PC-9 (cell line): ENCODE results near the gene CHMP4B. TPM values are rescaled to one million over a fixed set of nuclear protein-coding genes. Genes with fewer than 3 reads are reported as not detected.

Experiments used
- BruUV-seq: library from RNA; stranded (reverse); fragments of 400-500 nt; replicated peaks from 2 replicates; lab custom pipeline; 2021; lab: Mats Ljungman, UMichigan
- CTCF ChIA-PET: fragments of 300-600 bp; sonication (Branson Sonifier 250); formaldehyde crosslinking; loops from one replicate; lab custom pipeline; 2022; ENCODE audit warnings: antibody characterized with exemption; lab: Charles Lee
- POLR2A ChIA-PET: fragments of 300-600 bp; sonication (Branson Sonifier 250); formaldehyde crosslinking; loops from one replicate; lab custom pipeline; 2022; ENCODE audit warnings: antibody characterized with exemption; ENCODE audit not compliant: unreplicated experiment; lab: Charles Lee
- DNase-seq, 2 experiments: peaks; one replicate each; pipeline versions ENCODE4 v3.0.0 to v3.0.0-alpha.2; 2015 to 2022; ENCODE audit warnings: mixed read lengths in 1 of 2
- H2AFZ ChIP-seq: fragments of 200-600 bp; sonication (generic); 2 replicates; pipeline ENCODE4 v1.8.1; 2017; ENCODE audit warnings: antibody characterized with exemption
- H3F3A ChIP-seq: fragments of 200-600 bp; sonication (generic); 2 replicates; pipeline ENCODE4 v1.8.1; 2017; ENCODE audit warnings: antibody characterized with exemption, mild to moderate bottlenecking, low read depth; ENCODE audit not compliant: insufficient read depth
- H3K27ac ChIP-seq: fragments of 200-600 bp; sonication (generic); 2 replicates; pipeline ENCODE4 v1.6.1; 2016; ENCODE audit warnings: mixed run types
- H3K27me3 ChIP-seq: fragments of 200-600 bp; sonication (generic); 2 replicates; pipeline ENCODE4 v1.6.1; 2016; ENCODE audit warnings: low read depth, mixed run types; ENCODE audit not compliant: insufficient read depth
- H3K36me3 ChIP-seq: fragments of 200-600 bp; sonication (generic); 2 replicates; pipeline ENCODE4 v1.6.1; 2016; ENCODE audit warnings: low read depth, mixed run types
- H3K4me1 ChIP-seq: fragments of 200-600 bp; sonication (generic); replicated peaks from 2 replicates; pipeline ENCODE4 v1.6.1; 2016; ENCODE audit warnings: mixed run types; ENCODE audit not compliant: insufficient read depth
- H3K4me2 ChIP-seq: fragments of 200-600 bp; sonication (generic); 2 replicates; pipeline ENCODE4 v1.6.1; 2017; ENCODE audit warnings: mixed run types
- H3K4me3 ChIP-seq: fragments of 200-600 bp; sonication (generic); 2 replicates; pipeline ENCODE4 v1.6.1; 2016; ENCODE audit warnings: mixed run types
- H3K79me2 ChIP-seq: fragments of 200-600 bp; sonication (generic); 2 replicates; pipeline ENCODE4 v1.6.1; 2017; ENCODE audit warnings: low read depth, mixed run types
- H3K9me2 ChIP-seq: fragments of 200-600 bp; sonication (generic); 2 replicates; pipeline ENCODE4 v1.8.1; 2017; ENCODE audit warnings: mild to moderate bottlenecking; ENCODE audit not compliant: insufficient read depth
- H3K9me3 ChIP-seq: fragments of 200-600 bp; sonication (generic); 2 replicates; pipeline ENCODE4 v1.8.1; 2016; ENCODE audit warnings: low read depth; ENCODE audit not compliant: insufficient read depth
- H4K20me1 ChIP-seq: fragments of 200-600 bp; sonication (generic); 2 replicates; pipeline ENCODE4 v1.8.1; 2017; ENCODE audit not compliant: insufficient read depth
- EZH2 ChIP-seq: fragments of 200-600 bp; sonication (generic); IDR thresholded peaks from 2 replicates; pipeline ENCODE4 v1.8.0; 2017; ENCODE audit warnings: antibody characterized with exemption, low read depth
- intact Hi-C: fragments of 100-400 bp; cut with micrococcal nuclease; formaldehyde crosslinking; loops from one replicate; pipeline ENCODE4 v1.10.0; 2022; ENCODE audit not compliant: unreplicated experiment
- total RNA-seq: library from RNA; stranded (reverse); gene quantifications from 2 replicates; pipeline ENCODE4 v1.2.3, GENCODE V29; 2021
- TF ChIP-seq, protein P1 (sequence below): fragments of 200-600 bp; sonication (generic); conservative IDR thresholded peaks from 2 replicates; pipeline ENCODE4 v1.6.1; 2017; ENCODE audit warnings: mixed run types, antibody characterized with exemption, mild to moderate bottlenecking, moderate library complexity

Gene CHMP4B
- total RNA-seq, 1 experiment from 2014 or later: 180 TPM

DNA sequence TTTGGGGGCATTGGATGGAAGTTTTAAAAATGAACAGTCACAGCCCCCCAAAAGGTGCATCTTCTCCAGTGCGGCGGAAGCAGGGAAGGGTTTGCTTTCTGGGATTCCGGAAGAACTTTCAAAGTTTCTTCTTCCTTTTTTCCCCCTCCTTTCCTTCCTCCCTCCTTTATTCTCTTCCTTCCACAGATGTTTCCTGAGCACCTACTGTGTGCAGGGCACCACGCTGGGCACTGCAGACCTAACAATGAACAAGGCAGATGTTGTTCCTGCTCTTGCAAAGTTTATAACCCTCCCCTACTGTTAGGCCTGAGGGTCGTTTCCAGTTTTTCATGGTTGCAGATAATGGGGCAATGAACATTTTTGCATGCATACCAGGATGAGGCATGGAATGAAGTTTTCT, 58.1 kb downstream of the CHMP4B start:
- H4K20me1 ChIP-seq: no peaks in the 10 kb centered on the region
- no peak overlapping the region for H3K4me2 ChIP-seq
- H3K36me3 ChIP-seq: no peaks in the 10 kb centered on the region
- CTCF ChIA-PET: no interaction called here
- no peak overlapping the region for H3K27ac ChIP-seq
- no peak overlapping the region for H2AFZ ChIP-seq
- H3K4me1 ChIP-seq: no peaks in the 10 kb centered on the region
- POLR2A ChIA-PET: no interaction called here
- H3F3A ChIP-seq: no peaks in the 10 kb centered on the region
- TF ChIP-seq, protein P1, sequence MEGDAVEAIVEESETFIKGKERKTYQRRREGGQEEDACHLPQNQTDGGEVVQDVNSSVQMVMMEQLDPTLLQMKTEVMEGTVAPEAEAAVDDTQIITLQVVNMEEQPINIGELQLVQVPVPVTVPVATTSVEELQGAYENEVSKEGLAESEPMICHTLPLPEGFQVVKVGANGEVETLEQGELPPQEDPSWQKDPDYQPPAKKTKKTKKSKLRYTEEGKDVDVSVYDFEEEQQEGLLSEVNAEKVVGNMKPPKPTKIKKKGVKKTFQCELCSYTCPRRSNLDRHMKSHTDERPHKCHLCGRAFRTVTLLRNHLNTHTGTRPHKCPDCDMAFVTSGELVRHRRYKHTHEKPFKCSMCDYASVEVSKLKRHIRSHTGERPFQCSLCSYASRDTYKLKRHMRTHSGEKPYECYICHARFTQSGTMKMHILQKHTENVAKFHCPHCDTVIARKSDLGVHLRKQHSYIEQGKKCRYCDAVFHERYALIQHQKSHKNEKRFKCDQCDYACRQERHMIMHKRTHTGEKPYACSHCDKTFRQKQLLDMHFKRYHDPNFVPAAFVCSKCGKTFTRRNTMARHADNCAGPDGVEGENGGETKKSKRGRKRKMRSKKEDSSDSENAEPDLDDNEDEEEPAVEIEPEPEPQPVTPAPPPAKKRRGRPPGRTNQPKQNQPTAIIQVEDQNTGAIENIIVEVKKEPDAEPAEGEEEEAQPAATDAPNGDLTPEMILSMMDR: no peak
- no peak for TF ChIP-seq EZH2
- intact Hi-C loops: no loop called here
- no peaks in the 10 kb centered on the region for H3K9me3 ChIP-seq
- H3K9me2 ChIP-seq: no peaks in the 10 kb centered on the region
- H3K4me3 ChIP-seq: no peak overlapping the region
- no TSS peak for BruUV-seq
- no peaks in the 10 kb centered on the region for H3K27me3 ChIP-seq
- no peaks in the 10 kb centered on the region for H3K79me2 ChIP-seq
- DNase-seq: no peak

DNA sequence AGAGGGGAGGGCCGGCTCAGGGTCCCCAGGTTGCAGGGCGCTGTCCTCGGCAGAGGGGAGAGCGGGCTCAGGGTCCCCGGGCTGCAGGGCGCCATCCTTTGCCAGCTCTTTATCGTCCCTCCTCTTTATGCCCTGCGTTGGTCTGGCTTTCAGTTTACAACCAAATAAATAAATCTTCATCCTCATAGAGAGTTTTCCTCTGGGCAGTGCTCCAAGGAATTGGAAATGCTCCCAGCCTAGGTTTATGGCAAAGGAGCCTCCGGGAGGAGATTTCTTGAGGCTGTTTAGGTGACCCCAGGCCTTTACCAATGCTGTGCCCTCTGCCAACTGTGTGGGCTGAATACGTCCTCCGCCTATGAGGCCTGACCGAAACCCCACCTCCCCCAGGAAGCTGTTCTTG, 60.2 kb downstream of the CHMP4B start:
- H3K4me1 ChIP-seq: no peaks in the 10 kb centered on the region
- no peak overlapping the region for H3K4me3 ChIP-seq
- no peak overlapping the region for H2AFZ ChIP-seq
- H3F3A ChIP-seq: no peaks in the 10 kb centered on the region
- CTCF ChIA-PET: interaction anchor here (0.6 kb wide), 1 partner anchor 241 kb away, joined by 9 read pairs; no protein-coding TSS in a partner anchor
- intact Hi-C loops: no loop called here
- no peaks in the 10 kb centered on the region for H3K9me2 ChIP-seq
- no peaks in the 10 kb centered on the region for H3K79me2 ChIP-seq
- H3K4me2 ChIP-seq: no peak overlapping the region
- H3K9me3 ChIP-seq: no peaks in the 10 kb centered on the region
- H4K20me1 ChIP-seq: no peaks in the 10 kb centered on the region
- no peak overlapping the region for H3K27ac ChIP-seq
- H3K27me3 ChIP-seq: no peaks in the 10 kb centered on the region
- BruUV-seq: no TSS peak
- TF ChIP-seq EZH2: no peak
- TF ChIP-seq, protein P1: no peak
- DNase-seq: no peak
- no peaks in the 10 kb centered on the region for H3K36me3 ChIP-seq
- POLR2A ChIA-PET: no interaction called here

DNA sequence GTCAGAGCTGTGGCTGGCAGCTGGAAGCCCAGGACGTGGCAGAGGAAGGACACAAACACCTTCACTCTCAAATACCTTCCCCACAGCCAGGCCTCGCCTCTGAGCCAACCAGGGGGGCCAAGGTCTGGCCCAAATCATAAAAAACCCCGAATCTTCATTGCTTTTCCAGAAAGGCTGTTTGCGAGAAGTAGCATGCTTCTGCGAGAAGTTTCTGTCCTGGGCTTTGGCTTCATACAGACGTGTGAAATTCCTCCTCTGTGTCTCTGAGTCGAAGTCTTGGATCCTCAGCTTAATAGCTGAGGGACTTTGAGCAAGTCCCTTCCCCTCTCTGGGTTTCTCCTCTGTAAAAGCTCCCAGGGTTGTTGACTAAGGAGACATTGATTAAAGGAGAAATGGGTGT, 63.0 kb downstream of the CHMP4B start:
- ChIA-PET CTCF (no interaction called here), POLR2A (no interaction called here)
- Histone ChIP-seq H3K9me3 (no peaks in the 10 kb centered on the region), H3K27ac (no peak overlapping the region), H3K79me2 (no peaks in the 10 kb centered on the region), H3K27me3 (no peaks in the 10 kb centered on the region), H4K20me1 (no peaks in the 10 kb centered on the region), H3K9me2 (no peaks in the 10 kb centered on the region), H3K4me2 (no peak overlapping the region), H3K4me3 (no peak overlapping the region), H3K4me1 (no peaks in the 10 kb centered on the region), H2AFZ (no peak overlapping the region), H3K36me3 (no peaks in the 10 kb centered on the region), H3F3A (no peaks in the 10 kb centered on the region)
- intact Hi-C loops: no loop called here
- no peak for TF ChIP-seq EZH2
- TF ChIP-seq, protein P1: no peak
- no TSS peak for BruUV-seq
- no peak for DNase-seq
